NCI-H1048 (cell line): Measurements from ENCODE around the gene TEC.
"Not testable (repeated sequence)": the region's sequence is repeated elsewhere in the genome, so short reads cannot be mapped to it uniquely, and the experiment has no call there.

Experiments used
- DNase-seq: peaks from one replicate; lab custom pipeline; 2025; lab: John Stamatoyannopoulos, UW

TEC gene

DNA sequence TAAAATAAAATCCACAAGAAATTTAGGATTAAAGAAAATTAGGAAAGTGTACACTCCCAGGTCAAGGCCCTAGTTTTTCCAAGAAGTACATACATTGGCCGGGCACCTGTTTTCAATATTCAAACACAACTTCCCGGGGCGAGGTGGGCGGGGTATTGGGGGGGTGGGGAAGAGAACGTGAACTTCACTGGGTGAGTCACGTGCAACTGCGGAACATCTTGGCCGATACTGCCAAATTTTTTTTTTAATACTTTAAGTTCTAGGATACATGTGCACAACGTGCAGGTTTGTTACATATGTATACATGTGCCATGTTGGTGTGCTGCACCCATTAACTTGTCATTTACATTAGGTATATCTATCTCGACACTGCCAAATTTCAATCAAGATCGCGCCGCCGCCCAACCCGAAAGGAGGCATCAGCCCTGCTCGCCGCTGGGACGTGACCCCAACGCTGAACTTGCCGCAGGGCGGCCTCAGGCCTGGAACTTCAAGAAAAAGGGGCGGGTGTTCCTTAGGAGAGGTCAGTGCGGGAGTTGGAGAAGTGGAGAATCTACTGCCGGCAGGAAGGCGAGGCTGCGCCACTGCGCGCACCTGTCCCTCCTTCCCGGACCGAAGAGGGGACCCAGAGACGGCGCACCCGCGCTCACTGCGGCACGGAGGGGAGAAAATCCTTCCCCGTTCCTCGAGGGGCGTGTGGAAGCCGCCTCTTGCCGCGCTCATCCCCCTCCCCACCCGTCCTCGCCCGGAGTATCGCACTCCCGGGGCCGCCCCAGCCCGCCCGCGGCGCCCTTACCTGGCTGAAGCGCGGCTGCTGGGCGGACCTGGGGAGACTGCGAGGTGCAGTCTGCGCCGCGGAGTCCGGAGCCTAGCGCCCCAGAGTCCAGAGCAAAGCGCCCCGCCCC lies at the start of gene TEC:
Gene TEC, minus strand, starts transcription at position 883 of the 905 bp plus-strand sequence. CDS start 41,224 bp downstream, outside the sequence.
- no peak for DNase-seq

- peak; percentile 1 for DNase-seq
Measured at GRCh38 chr4:48315728-48316630, 46.3 kb upstream of the TEC start.

DNA sequence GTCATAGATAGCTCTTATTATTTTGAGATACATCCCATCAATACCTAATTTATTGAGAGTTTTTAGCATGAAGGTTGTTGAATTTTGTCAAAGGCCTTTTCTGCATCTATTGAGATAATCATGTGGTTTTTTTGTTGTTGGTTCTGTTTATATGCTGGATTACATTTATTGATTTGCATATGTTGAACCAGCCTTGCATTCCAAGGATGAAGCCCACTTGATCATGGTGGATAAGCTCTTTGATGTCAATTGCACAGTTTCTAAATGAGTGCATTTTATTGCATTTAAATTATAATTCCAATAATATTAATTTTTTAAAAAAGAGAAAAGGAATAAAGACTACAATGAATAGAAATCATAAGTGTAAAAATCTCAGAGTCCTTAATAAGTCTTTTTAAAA lies 45.1 kb upstream of the TEC start:
- DNase-seq, result not testable (repeated sequence)

DNA sequence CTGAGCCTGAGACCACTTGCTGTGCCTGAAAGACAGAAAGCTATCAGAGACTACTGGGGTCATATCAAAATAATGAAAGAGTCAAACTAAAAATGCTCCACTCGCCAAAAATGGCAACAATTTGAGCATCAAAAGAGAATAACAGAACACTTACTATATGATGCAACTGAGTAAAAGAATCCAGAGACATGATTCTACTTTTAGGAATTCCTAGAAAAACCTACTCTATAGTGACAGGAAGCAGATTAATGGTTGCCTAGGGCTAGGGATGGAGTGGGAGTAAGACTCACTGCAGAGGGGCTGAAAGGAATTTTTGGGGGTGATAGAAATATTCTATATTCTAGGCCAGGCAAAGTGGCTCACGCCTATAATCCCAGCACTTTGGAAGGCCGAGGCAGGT lies 42.3 kb upstream of the TEC start:
- DNase-seq, result no peak

DNA sequence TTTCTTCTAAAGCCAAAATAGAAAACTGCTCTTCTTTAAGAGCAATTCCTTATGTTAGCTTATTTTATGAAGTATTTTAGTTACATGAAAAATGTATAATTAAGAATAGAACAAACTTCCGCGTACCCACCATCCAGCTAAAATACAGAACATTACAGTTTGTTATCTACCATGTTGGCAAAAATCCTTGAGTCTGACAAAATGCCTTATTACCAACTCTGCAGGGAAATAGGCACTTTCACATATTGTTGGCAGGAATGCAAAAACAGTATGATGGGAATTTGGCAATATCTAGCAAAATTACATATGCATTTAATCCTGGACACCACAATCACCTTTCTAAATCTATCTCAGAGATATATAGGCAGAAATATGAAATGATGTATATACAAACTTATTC lies 39.3 kb upstream of the TEC start:
- DNase-seq, result no peak

- no peak for DNase-seq
Measured at GRCh38 chr4:48307528-48307927, 37.9 kb upstream of the TEC start.

DNA sequence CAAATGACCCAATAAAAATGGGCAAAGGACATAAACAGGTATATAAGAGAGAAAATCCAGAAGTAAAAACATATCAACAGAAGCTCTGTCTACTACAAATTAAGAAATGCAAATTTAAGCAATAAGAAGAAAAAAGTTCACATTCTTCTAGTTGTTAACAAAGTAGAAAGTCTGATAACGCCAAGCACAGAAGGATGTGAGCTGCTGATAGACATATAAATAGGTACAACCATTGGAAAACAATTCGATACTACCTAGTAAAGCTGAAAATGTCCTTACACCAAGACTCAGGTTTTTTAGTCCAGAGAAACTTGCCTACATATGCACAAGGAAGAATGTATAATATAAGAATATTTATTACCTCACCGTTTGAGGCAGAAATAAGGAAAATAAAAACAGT lies 35.9 kb upstream of the TEC start:
- no peak for DNase-seq

GRCh38 chr4:48300004-48300403 lies 30.4 kb upstream of the TEC start:
- no peak for DNase-seq

- DNase-seq, result no peak
Measured at GRCh38 chr4:48299560-48299959, 29.9 kb upstream of the TEC start.

DNA sequence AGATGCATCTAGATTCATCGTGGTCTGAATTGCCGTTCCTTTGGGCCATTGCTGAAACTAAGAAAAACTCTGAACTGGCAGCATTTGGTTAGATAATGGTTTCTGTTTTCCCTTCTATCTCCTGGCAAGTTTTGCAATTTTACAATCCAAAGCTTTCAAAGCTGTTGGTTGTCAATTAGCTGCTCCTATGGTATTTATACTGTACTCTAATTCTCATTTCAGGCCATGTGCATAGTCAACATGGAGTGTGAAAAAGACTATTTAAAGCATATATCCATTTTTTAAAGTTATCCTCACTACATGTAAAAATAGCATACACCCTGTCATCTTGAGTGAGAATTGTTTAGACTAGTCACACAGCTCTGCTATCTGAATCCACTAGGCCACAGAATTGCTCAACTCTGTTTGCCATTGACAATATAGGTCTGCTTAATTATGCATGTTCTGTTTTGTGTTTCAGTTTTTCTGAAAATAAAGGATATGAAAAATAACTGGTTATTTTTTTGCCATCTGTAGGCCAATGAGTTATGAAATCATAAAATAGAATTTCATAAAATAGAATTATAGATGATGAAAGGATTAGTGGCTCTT lies 27.7 kb upstream of the TEC start:
- no peak for DNase-seq

- DNase-seq, result no peak
Measured at GRCh38 chr4:48296365-48296764, 26.7 kb upstream of the TEC start.

GRCh38 chr4:48295116-48295515 lies 25.5 kb upstream of the TEC start:
- DNase-seq, result no peak

DNA sequence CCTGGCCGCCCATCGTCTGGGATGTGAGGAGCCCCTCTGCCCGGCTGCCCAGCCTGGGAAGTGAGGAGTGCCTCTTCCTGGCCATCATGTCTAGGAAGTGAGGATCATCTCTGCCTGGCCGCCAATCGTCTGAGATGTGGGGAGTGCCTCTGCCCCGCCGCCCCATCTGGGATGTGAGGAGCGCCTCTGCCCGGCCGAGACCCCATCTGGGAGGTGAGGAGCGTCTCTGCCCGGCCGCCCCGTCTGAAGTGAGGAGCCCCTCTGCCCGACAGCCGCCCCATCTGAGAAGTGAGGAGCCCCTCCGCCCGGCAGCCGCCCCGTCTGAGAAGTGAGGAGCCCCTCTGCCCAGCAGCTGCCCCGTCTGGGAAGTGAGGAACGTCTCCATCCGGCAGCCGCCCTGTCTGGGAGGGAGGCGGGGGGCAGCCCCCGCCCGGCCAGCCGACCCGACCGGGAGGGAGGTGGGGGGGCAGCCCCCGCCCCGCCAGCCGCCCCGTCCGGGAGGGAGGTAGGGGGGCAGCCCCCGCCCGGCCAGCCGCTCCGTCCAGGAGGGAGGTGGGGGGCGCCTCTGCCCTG lies 22.7 kb upstream of the TEC start:
- DNase-seq, result not testable (repeated sequence)

- DNase-seq, result no peak
Measured at GRCh38 chr4:48290146-48290772, 20.6 kb upstream of the TEC start.

DNA sequence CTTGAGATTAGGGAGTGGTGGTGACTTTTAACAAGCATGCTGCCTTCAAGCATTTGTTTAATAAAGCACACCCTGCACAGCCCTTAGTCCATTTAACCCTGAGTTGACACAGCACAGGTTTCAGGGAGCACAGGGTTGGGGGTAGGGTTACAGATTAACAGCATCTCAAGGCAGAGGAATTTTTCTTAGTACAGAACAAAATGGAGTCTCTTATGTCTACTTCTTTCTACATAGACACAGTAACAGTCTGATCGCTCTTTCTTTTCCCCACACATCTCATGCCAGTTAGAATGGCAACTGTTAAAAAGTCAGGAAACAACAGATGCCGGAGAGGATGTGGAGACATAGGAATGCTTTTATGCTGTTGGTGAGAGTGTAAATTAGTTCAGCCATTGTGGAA lies 16.4 kb upstream of the TEC start:
- not testable (repeated sequence) for DNase-seq

GRCh38 chr4:48285640-48286039 lies 16.0 kb upstream of the TEC start:
- DNase-seq, result not testable (repeated sequence)

DNA sequence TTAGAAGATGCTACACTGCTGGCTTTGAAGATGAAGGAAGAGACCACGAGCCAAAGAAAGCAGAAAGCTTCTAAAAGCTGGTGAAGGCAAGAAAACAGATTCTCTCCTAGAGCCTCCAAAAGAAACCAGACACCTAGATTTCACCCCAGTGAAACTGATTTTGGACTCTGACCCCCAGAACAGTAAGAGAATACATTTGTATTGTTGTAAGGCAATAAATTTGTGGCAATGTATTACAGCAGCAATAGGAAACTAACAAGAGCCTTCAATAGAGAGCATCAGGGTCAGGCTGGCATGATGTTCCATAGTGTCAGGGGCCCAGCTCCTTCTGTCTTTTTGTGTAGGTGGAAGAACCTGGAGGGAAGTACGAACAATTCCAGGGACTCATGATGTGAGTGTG lies 6.0 kb upstream of the TEC start:
- DNase-seq, result no peak

DNA sequence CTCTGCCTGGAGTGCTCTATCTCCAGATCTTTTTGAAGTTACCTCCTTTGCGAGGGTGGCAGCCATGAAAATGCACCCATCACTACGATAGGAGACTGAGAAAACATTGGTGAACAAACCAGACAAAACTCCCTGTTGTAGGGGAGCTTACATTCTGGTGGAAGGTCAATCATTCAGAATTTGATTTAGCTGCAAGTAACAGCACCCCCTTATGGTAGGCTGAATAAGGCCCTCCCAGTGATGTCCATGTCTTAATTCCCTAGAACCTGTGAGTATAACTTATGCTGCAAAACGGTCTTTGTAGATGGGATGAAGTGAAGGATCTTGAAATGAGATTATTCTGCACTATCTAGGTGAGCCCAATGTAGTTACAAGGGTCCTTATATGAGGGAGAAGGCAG lies 5.6 kb upstream of the TEC start:
- no peak for DNase-seq

- no peak for DNase-seq
Measured at GRCh38 chr4:48271626-48272025, 2.0 kb upstream of the TEC start.

DNA sequence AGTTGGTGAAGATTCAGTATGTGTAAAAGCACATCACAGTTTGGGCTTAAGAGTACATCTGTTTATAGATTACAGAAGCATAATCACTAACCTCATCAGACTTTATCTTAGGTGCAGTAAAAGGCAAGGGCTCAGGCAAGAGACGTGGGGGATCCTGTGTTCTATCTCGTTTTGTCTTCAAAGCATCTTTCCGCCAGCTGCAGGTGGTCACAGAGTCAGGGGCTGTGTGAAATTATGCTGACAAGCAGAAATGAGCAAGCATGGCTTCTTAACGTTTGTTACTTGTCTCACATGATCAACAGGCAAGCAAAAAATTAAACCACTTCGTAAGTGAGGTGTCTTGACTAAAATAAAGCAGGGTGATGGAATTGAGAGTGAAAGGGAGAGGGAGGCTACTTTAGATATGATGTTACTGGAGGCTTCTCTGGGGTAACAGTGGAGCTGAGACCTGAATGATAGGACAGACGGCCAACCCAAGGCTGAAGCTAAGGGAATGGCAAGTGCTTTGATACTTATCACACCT lies 1.4 kb upstream of the TEC start:
- no peak for DNase-seq

GRCh38 chr4:48270523-48270897 lies 872 bp upstream of the TEC start:
- no peak for DNase-seq
